Neural cell (in vitro differentiated cells): ENCODE measurements around the gene SIGLEC15. TPM values are rescaled to one million over a fixed set of nuclear protein-coding genes. Genes with fewer than 3 reads are reported as not detected.

Experiments
- H2AFZ ChIP-seq: fragments of 200-600, 300-800 bp; sonication (generic), shearing (Covaris generic); 2 replicates; pipeline ENCODE4 v1.6.0; 2014; ENCODE audit warnings: low read depth, mild to moderate bottlenecking, antibody characterized with exemption, low read length, moderate library complexity
- H3F3A ChIP-seq: fragments of 200-600 bp; shearing (Covaris generic); 2 replicates; pipeline ENCODE4 v1.6.1; 2016; ENCODE audit warnings: mild to moderate bottlenecking, moderate library complexity, mixed read lengths, antibody characterized with exemption, low read length; ENCODE audit not compliant: insufficient read depth, poor library complexity, severe bottlenecking
- H3K27ac ChIP-seq: fragments of 200-600, 300-800 bp; sonication (generic), shearing (Covaris generic); 2 replicates; pipeline ENCODE4 v1.5.1; 2014; ENCODE audit warnings: mild to moderate bottlenecking, low read length, moderate library complexity
- H3K27me3 ChIP-seq: fragments of 300-800, 200-600 bp; sonication (generic), shearing (Covaris generic); 2 replicates; pipeline ENCODE4 v1.6.0; 2014; ENCODE audit warnings: mild to moderate bottlenecking, low read depth, low read length, moderate library complexity; ENCODE audit not compliant: insufficient read depth
- H3K36me3 ChIP-seq: fragments of 300-800, 200-600 bp; sonication (generic), shearing (Covaris generic); 2 replicates; pipeline ENCODE4 v1.5.1; 2014; ENCODE audit warnings: mild to moderate bottlenecking, antibody characterized with exemption, low read length, moderate library complexity; ENCODE audit not compliant: insufficient read depth
- H3K4me2 ChIP-seq: fragments of 300-800, 200-600 bp; sonication (generic), shearing (Covaris generic); 2 replicates; pipeline ENCODE4 v1.6.0; 2014; ENCODE audit warnings: mild to moderate bottlenecking, low read length
- H3K4me3 ChIP-seq: fragments of 300-800, 200-600 bp; sonication (generic), shearing (Covaris generic); 2 replicates; pipeline ENCODE4 v1.5.1; 2014; ENCODE audit warnings: mild to moderate bottlenecking, low read length, moderate library complexity
- H3K79me2 ChIP-seq: fragments of 200-600 bp; shearing (Covaris generic); replicated peaks from 2 replicates; pipeline ENCODE4 v1.6.0; 2014; ENCODE audit warnings: mild to moderate bottlenecking, low read length, moderate library complexity; ENCODE audit not compliant: insufficient read depth
- H3K9ac ChIP-seq: fragments of 300-800, 200-600 bp; sonication (generic), shearing (Covaris generic); 2 replicates; pipeline ENCODE4 v1.6.1; 2016; ENCODE audit warnings: mild to moderate bottlenecking, low read length, mixed read lengths
- H3K9me2 ChIP-seq: fragments of 200-600 bp; shearing (Covaris generic); 2 replicates; pipeline ENCODE4 v1.6.1; 2016; ENCODE audit warnings: mild to moderate bottlenecking, low read length, mixed read lengths; ENCODE audit not compliant: insufficient read depth
- H3K9me3 ChIP-seq: fragments of 200-600, 300-800 bp; sonication (generic), shearing (Covaris generic); 2 replicates; pipeline ENCODE4 v1.6.1; 2016; ENCODE audit warnings: mild to moderate bottlenecking, mixed run types, low read length, moderate library complexity, mixed read lengths
- H4K20me1 ChIP-seq: fragments of 200-600 bp; shearing (Covaris generic); 2 replicates; pipeline ENCODE4 v1.6.1; 2016; ENCODE audit warnings: mild to moderate bottlenecking, mixed run types; ENCODE audit not compliant: insufficient read depth
- CTCF ChIP-seq: fragments of 450-650 bp; IDR thresholded peaks from 2 replicates; pipeline ENCODE4 v1.5.1; 2014; ENCODE audit warnings: antibody characterized with exemption, mild to moderate bottlenecking, moderate library complexity; ENCODE audit not compliant: poor library complexity, severe bottlenecking
- EZH2 ChIP-seq: fragments of 200-600, 300-800 bp; shearing (Covaris generic), sonication (generic); IDR thresholded peaks from 2 replicates; pipeline ENCODE4 v1.6.1; 2014; ENCODE audit warnings: antibody characterized with exemption, low read length, borderline replicate concordance, mild to moderate bottlenecking; ENCODE audit not compliant: insufficient read depth, poor library complexity, severe bottlenecking
- MXI1 ChIP-seq: fragments of 450-650 bp; conservative IDR thresholded peaks from 2 replicates; pipeline ENCODE4 v1.6.1; 2014; ENCODE audit warnings: antibody characterized with exemption, mild to moderate bottlenecking; ENCODE audit not compliant: poor library complexity, severe bottlenecking
- POLR2AphosphoS5 ChIP-seq: IDR thresholded peaks from 2 replicates; pipeline ENCODE4 v1.6.1; 2012
- RAD21 ChIP-seq: fragments of 450-650 bp; conservative IDR thresholded peaks from 2 replicates; pipeline ENCODE4 v1.6.1; 2014; ENCODE audit warnings: antibody characterized with exemption, mild to moderate bottlenecking, moderate library complexity
- REST ChIP-seq: IDR thresholded peaks from 2 replicates; pipeline ENCODE4 v1.6.1; 2012; ENCODE audit warnings: borderline replicate concordance
- SMC3 ChIP-seq: fragments of 450-650 bp; conservative IDR thresholded peaks from 2 replicates; pipeline ENCODE4 v1.6.1; 2014; ENCODE audit warnings: antibody characterized with exemption, mild to moderate bottlenecking, moderate library complexity; ENCODE audit not compliant: poor library complexity
- TAF1 ChIP-seq: IDR thresholded peaks from 2 replicates; pipeline ENCODE4 v1.6.1; 2012; ENCODE audit warnings: low read depth
- polyA plus RNA-seq: library from polyadenylated mRNA; depleted of rRNA; stranded (reverse); fragments of >200 nt; gene quantifications from 2 replicates; pipeline ENCODE4 v1.2.3, GENCODE V29; 2014

The SIGLEC15 gene
- polyA plus RNA-seq, 1 donor from 2014 or later: not detected

DNA sequence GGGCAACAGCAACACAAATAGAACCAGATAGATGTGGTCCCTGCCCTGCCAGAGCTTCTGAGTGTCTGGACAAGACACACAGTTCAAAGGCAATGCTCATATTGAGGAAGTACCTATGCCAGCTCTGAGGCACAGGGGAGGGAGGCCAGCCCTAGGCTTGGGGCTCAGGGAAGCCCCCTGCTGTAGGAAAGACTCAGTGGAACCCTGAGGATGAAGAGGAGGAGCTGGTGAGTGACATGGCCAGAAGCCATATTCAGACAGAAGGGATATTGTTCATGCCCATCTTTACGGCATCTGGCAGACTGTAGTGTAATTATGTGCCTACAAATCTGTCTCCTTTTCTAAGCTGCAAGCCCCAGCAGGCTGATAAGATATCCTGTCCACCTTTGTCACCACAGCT, 8.8 kb downstream of the SIGLEC15 start:
- H3K4me3 ChIP-seq: no peak overlapping the region
- no peak overlapping the region for H3K27ac ChIP-seq
- H4K20me1 ChIP-seq: no peaks in the 10 kb centered on the region
- H3F3A ChIP-seq: no peaks in the 10 kb centered on the region
- no peaks in the 10 kb centered on the region for H3K9me2 ChIP-seq
- no peak overlapping the region for H2AFZ ChIP-seq
- no peaks in the 10 kb centered on the region for H3K9me3 ChIP-seq
- TF ChIP-seq RAD21: no peak
- TF ChIP-seq TAF1: no peak
- TF ChIP-seq POLR2AphosphoS5: no peak
- no peak for TF ChIP-seq REST
- no peak for TF ChIP-seq CTCF
- TF ChIP-seq MXI1: no peak
- TF ChIP-seq EZH2: no peak
- no peak for TF ChIP-seq SMC3
- H3K27me3 ChIP-seq: peaks cover 33% of the 10 kb centered on the region
- no peak overlapping the region for H3K9ac ChIP-seq
- no peak overlapping the region for H3K4me2 ChIP-seq
- H3K79me2 ChIP-seq: no peaks in the 10 kb centered on the region
- no peaks in the 10 kb centered on the region for H3K36me3 ChIP-seq

DNA sequence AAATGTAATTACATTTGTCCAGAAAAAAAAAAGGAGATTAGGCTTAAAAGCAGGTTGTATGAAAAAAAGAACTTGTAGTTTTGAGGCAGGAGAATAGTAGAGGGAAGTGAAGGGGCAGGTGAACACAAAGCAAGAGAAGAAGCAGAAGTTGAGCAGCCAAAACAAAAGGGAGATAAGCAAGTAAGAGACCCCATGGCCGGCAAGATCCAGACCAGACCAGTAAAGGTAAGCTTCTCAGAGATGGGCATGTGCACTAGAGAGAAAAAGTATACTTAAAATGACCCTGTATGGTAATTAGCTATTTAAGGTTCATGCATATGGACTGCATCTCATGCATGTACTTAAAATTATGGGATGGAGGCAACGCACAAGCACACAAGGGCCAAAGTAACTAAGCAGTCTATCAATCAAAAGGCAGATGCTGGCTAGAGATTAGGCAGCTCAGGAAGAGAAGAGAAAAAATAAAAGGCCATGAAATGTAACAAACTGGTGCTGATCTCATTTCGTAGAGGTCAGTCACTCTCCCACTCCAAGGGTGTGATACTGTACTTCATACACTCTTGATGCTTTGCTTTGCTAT, 9.7 kb downstream of the SIGLEC15 start:
- Histone ChIP-seq H3K9me3 (no peaks in the 10 kb centered on the region), H3K79me2 (no peaks in the 10 kb centered on the region), H3K36me3 (no peaks in the 10 kb centered on the region), H3K27ac (no peak overlapping the region), H4K20me1 (no peaks in the 10 kb centered on the region), H2AFZ (no peak overlapping the region), H3K4me3 (no peak overlapping the region), H3K27me3 (peaks cover 33% of the 10 kb centered on the region), H3F3A (no peaks in the 10 kb centered on the region), H3K9me2 (no peaks in the 10 kb centered on the region), H3K9ac (no peak overlapping the region), H3K4me2 (no peak overlapping the region)
- TF ChIP-seq EZH2: no peak
- no peak for TF ChIP-seq MXI1
- TF ChIP-seq REST: no peak
- no peak for TF ChIP-seq SMC3
